Measurements from ENCODE around the gene ICAM2.
"Not testable (repeated sequence)": the region's sequence is repeated elsewhere in the genome, so short reads cannot be mapped to it uniquely, and the experiment has no call there.

GRCh38 chr17:63982641-63983040 is 37.8 kb downstream of the ICAM2 start:
- TF ChIP-seq CTCF (IDR thresholded peaks at IDR 0.05); ZFX (IDR thresholded peaks at IDR 0.05; ENCODE audit: borderline replicate concordance): not testable (repeated sequence)

Measured in 22Rv1 (cell line).